Activated gamma-delta T cell treated with anti-CD3 and anti-CD28 coated beads, Interleukin-2, amount 50 U/mL, for 16 hours (primary cell): Measurements from ENCODE around the gene LGR4.

Experiments used
- DNase-seq: peaks from one replicate; pipeline ENCODE4 v3.0.0-alpha.2; 2020; ENCODE audit warnings: low read depth

Gene LGR4

DNA sequence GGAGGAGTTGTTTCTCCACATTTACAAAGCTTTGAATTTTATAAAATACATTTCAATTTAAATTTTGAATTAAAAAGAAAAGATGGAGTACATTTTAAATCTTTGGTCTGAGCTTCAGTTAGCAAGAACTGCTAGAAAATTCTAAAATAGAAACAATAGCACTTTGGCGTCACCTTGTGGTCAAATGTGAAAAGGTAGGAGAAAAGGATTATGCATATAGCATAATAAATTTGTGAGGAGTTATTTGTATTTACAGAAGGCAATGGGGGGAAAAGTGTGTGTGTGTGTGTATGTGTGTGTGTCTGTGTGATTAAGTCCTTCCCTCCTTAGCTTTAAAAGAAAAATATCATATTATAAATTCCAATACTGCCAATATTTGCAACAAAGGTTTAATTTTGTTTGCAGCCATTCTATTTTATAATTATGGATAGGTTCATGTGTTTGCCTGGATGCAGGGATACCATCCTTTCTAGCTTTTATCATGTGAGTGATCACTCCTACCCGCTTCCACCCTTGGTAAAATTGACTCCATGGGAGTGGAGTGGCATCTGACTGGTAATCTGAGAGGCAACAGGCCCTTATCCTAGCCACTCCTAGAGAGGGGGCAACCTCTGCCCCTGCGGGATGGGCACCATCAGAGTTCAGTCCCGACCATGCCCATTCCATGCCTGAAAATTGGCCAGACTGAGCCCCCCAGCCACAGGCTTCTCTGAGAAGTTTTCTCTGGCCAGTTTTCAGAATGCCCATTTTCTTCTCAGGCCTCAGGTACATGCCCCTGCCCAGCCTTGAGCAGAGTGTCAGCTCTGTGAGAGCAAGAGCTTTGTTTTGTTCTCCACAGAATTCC lies 13.6 kb upstream of the LGR4 start:
- DNase-seq, result peak; percentile 19

DNA sequence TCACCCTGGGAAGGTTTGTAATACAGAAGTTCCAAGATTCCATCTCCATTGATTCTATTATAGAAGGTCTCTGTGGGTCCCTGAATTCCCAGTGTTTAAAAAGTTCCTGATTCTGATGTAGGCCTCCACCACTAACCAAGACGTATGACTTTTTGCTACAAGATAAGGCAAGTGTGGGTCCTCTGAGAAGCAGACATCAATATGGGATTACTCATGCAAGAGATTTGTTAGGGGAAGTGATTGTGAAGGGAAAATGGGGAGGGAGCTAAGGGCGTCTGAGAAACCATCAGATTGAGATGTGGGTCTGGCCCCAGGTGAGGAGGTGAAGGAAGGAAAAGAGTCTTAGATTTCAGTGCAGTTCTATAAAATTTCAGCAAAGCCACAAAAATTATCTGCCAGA lies 10.2 kb upstream of the LGR4 start:
- DNase-seq, result no peak

DNA sequence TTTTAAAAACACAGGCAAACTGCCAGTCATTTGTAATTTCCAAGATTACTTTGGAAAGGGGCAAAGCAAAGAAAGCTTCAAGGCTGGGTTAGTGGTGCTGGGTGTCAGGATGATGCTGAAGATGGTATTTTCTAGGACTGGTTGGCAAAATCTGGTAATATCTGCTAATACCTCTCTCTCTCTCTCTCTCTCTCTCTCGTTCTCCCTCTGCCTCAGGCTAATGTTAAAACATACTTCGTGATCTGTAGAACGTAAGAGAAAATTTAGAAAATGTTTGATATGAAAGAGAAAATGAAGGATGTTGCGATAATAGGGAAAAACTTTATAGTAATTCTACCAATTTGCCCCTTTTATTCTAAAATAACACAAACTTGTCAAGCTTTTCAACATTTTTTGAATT lies 9.4 kb upstream of the LGR4 start:
- DNase-seq, result no peak

DNA sequence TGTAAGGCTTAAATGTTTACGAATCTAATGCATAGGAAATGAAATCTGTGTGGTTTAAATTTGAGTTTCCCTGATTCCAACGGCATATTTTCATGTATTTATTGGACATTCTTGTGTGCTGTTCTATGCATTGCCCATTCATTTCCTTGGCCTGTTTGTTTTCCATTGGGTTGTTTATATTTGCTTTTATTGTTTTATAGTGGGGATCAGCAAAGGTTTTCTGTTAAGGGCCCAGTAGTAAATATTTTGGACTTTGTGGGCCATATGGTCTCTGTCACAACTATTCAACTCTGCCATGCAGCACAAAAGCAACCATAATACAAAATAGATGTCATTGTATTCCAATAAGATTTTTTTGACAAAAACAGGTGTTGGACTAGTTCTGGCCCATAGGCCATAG lies 5.2 kb upstream of the LGR4 start:
- DNase-seq, result no peak

DNA sequence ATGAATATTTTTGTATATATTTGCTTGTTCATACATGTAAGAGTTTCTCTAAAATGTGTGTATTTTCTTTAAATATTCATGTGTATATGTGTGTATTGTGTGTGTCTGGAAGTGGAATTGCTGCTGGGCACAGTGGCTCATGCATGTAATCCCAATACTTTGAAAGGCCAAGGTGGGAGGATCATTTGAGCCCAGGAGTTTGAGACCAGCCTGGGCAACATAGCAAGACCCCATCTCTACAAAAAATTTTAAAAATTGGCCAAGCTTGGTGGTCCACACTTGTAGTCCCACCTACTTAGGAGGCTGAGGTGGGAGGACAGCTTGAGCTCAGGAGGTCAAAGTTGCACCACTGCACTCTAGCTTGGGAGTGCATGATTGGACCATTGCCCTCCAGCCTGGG lies 4.7 kb upstream of the LGR4 start:
- DNase-seq, result no peak

DNA sequence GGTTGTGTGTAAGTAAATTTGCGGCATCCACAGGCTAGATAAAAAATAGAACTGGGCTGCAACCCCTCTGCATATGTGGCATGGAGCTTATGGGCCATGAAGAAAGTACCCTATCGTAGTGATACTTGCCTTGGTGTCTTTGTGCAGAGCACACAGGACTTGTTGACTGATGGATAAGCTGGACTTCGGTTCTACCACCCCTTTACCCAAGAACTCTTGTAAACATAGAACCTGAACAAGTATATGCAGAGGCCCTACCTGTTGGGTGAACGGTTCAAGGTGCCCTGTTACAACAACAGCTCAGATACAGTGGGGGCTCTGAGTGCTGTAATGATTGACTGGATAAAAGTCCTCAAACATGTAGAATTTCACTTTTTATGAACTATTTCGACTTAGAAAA lies 3.0 kb upstream of the LGR4 start:
- DNase-seq, result no peak

DNA sequence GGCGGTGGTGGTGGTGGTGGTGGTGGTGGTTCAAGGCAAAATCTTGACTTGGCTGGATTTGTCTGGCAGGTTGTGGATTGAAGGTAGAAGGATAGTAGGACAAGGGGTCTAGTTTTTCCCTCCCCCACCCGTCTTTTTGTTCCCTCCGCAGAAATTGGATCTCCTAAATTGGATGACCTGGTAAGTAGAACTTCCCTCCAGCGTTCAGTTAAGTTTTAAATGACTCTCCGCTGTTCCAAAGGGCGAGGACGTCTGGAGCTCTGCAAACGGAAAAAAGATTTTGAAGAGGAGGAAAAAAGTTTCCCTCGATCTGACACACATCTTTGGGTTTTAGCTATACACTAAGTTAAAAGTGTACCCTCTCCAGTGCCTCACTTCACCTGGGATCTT lies 422 bp upstream of the LGR4 start:
- DNase-seq, result no peak

DNA sequence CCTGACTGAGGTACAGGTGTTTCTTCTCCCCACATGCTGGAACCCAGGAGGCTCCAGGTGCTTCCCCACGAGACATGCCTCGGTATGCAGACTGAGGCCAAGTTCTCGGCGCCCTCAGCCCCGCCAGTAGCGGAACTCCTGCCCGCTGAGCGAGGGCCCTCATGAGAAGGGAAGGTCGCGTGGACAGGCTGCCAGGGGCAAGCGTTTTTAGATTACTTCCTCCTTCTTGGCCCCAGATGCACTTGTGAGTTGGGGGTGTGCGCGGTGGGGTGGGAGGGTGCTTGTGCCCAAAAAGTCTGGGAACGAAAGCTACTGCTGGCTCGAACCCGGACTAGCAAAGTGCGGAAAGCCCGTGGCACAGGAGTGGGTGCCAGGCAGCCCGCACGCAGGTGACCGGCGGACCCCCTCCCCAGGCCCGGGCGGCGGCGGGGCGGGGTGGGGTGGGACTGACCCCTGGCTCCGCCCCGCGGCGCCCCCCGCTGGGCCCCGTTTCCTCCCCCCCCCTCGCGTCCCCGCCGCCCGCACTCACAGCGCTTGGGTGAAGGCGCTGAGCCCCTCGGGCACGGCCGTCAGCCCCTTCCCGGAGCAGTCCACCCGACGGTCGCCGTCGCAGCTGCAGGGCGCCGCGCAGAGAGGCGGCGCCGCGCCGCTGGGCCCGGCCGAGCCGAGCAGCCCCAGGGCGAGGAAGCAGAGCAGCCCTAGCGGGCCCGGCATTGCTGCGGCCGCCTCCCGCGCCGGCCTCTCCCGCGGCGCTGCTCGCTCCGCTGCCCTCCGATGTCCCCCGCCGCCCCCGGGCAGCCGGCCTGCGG lies 797 bp downstream of the LGR4 start:
- DNase-seq, result peak; percentile 5

DNA sequence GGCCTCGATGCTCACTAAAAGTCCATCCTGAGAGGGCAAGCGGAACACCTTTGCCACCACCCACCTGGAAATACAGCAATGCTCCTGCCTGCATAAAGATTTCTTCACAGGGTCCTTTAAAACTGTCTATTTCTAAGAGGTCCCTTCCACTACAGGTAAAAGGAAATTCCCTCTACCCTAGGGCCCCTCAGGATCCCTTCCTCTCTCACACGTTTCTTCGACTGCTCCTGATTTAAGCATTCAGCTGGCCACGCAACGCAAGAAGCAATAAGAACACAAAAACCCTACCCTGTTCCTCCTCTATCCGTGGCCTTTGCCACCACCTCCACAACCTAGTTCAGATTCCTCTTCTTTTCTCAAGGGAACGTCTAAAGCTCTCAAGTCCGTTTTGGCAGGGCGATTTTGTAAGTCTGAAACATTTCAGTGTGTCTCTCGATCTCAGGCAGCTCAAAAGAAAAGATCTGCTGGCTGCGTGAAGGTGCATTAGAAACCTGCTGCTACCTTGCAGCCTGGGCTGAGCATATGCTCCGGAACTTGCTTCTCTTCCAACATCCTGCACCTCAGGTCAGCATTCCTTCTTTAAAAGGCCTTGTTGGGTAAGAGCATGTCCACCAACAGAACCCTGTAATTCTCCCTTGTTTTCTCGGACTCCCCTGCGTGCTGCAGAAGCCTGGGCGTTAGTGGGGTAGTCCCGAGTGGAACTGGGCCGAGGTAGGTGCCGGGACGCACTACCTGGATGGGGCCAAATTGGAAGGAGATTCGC lies 1.6 kb downstream of the LGR4 start:
- no peak for DNase-seq

DNA sequence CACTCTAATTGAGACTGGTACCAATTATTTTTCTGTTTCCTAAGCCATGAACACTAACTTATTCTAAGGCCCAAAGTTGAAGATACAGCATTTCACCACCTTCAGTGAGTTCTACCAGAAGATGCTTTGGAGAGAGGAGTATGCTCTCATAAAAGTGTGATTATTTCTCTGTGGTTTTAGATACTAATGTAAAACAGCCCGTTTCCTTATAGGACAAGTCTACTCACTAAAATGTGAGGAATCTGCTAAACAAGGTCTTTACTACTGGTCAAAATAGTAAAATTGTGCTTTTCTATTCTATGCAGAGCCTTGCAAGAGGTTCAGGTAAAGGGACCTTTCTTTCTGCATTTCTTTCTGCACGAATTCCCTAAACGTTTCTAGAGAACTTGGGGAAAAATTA lies 2.4 kb downstream of the LGR4 start:
- DNase-seq, result no peak

DNA sequence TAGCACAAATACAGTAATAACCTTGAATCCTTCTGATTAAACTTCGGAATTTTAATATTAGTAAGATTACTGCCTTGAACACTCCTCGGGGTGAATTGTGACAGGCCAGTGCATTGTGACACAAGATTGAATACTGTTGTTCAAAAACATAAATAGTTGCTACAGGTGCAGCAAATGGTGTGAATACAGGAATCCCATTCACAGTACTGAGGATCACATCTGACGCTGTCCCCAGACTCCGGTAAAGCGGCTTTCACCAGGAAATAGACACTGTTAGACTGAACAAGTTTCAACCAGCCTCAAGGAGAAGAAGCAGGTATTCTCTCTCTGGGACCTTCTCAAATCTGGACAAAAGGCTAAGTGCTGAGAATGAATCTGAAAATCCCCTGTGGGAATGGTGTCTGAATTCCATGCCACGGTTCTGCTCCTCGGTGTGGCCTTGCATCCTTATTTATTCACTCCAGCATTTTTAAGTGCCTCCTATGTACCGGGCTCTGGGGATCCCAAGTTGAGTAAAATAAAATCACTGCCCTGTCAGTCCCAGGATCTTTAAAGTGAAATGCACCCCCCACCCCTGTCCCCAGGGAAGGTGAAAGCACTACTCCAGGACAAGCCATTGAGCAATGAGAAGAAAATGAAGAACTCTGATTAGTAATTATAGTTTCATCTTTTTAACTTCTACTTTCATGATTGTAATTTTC lies 3.4 kb downstream of the LGR4 start:
- DNase-seq, result no peak

DNA sequence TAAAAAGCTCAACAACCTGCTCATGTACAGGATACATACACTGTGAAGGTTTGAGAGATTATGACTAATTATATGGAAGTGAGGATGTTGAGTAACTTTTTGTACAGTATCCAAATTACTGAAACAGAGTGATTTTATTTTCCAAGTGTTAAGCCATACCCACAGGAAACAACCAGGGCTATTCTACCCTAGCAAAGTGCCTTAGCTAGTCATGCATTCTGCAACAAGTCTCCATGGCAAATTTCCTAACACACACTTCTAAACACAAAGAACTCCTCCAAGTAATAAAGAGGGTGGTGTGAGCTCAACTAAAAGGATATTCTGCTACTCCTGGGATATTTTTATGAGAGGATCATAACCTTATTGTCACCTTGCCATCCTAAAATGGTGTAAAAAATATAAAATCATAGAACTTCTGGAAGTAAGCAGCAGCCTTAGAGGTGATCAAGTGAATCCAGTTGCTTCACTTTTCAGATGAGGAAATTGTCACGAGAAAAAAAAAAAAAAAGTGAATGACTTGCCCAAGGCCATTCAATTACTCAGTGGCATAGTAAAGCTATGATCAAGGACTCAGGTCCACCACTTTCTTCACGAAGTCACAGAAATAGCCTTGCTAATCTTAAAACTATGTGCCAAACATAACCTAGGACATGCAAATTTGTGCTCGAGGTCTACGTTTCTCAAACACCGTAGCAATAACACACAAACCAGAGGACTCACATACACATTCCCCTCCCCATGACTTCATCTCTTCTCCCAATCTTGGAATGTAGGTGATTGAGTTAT lies 4.2 kb downstream of the LGR4 start:
- no peak for DNase-seq

DNA sequence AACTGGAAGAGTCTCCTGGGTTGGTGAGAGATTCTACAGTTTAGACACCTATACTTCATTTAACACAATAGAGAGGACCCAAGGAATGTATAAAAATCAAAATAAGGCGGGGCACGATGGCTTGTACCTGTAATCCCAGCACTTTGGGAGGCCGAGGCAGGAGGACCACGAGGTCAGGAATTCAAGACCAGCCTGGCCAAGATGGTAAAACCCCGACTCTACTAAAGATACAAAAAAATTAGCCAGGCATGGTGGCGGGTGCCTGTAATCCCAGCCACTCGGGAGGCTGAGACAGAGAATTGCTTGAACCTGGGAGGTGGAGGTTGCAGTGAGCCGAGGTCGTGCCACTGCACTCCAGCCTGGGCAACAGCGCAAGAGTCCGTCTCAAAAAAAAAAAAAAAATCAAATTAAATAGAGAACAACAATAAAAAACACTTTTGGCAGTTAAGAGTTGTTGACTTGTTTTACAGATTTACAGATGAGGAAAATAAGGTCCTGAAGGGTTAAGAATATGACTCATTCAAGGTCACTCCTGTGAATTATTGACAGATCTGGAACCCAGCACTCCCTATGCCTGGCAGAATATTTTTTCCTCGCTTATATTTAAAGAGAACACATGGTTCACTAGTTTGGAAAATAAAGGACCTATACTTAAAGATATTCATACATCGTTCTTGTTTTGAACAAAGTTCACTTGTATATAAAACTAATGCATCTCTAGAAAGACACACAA lies 5.2 kb downstream of the LGR4 start:
- no peak for DNase-seq

DNA sequence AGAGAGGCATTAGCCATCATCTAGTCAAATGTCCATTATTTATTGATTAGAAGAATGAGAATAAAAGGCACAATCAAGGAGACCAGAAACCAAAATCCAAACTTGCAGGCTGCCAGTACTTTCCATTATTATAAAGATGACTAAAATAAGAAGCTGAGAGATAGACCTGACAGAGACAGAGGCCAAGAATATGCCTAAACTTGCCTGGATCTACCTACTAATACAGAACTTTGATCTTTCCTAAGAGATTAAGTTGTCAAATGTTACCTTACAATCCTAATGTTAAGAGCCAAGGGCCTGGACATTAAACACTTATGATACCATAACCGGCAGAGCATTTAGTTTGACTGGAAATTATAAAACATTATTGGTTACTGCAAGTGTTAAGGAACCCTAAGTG lies 6.2 kb downstream of the LGR4 start:
- DNase-seq, result no peak

DNA sequence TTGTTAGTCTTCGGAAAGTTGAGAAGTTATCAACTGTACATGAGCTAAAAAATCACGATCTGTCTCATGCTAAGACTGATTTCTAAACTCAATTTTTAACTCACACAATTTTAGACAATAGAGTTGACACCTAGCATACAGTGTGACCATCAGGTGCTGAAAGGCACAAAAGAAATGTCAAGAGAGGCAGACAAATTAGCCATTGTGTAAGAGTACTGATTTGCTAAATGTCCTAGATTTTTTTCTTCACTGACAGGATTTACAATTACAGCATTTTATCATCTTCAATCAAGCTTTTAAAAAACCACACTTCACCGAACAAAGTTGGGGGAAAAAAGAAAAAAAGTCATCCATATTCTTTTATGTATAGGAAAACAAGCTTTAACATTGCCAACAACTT lies 7.0 kb downstream of the LGR4 start:
- no peak for DNase-seq

DNA sequence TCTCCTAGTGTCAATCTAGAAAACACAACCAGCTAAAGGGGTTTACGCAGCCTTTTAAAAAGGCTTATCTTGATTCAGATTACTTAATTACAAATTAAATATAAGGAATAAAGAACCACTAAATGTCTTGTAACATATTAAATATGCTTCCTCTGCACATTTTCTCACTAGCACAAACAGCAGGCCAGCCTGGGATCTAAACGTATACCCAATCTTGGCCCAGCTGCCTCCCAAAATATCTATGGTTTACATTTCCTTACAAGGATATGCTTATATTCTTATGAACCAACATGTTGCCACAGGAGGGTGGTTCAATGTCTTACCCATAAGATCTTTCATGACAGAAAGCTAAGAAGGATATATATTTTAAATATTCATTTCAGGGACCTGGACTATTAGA lies 7.7 kb downstream of the LGR4 start:
- no peak for DNase-seq

DNA sequence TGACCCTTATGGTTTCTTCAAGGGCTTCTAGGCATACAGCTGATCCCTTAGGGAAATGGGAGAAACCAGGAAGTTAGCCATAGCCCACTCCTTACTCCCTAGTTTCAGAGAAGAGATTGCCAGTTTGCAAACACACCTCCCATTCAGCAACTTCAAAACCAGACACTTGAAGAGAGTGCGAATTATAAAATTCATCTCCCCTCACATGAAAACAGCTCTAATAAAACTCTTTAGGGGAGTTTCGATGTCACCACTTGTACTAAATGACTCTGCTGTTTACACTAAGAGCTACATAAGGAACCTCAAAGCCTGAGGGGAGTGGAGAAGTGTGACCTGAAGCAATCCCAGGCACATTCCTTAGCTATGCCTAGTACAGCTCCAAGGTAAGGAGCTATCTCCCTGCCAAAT lies 8.3 kb downstream of the LGR4 start:
- no peak for DNase-seq

DNA sequence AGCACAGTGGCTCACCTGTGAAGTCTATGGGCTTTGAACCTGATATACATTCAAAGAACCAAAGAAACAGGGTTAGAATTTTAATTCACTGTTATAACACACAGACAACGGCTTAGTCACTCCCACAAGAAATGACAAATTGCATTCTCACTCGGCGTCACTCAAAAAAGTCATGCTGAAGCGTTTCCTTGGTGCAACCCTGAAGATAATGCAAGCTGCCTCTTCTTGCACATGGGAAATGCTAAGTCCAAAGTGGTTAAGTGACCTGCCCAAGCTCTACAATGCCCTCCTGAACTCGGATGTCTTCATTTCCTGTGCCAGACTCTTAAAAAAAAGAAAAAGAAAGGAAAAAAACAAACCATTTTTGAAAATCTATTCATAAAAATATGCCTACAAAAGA lies 10.0 kb downstream of the LGR4 start:
- DNase-seq, result no peak

DNA sequence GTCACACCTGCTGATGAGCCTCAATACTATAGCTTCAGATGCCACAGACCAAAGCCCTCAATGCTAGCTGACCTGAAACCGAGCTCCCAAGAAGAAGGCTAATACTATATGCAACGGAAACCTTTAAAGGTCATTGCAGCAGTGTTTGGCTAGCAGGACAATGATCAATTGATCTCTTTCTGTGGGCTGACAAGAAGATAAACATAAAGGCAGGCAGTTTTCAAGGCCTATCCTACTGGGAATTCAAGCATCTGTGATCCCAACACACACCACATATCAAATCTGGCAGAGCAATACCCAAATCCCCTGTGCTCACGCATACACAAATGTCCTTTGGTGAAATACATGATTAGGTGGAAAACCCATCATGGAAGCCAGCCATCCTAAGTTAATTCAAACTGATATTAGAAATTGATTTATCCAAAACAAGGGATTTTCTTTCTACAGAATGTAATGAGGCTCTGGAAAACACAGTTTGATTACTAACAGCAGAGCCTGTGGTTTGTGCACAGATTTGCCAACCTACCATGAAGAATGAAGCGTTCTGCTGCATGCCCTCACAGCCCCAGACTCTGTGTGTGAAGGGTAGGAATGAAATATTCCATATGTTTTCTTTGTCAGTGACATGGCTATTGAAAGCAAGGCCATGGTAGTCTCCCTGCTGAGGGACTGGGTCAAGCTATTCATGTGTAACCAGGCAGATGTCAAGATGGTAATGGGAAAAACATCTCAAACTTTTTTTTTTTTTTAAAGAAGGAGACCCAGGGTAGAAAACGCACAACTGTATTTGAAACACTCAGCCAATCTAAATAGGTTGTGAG lies 12.2 kb downstream of the LGR4 start:
- DNase-seq, result no peak

DNA sequence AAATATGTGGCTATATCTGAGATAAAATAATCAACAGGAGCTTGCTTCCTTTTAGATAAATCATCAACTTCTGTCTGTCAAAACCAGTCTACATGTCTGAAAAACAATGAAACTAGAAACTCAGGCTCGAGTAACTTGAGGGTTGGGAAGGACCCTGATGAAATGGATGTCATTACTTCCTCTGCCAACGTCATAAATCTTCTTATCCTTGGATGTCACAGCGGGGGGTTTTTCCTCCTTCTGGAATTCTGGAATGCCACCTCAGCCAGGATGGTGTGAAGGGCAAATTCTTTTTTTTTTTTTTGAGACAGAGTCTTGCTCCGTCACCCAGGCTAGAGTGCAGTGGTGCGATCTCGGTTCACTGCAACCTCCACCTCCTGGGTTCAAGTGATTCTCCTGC lies 13.4 kb downstream of the LGR4 start:
- DNase-seq, result no peak
